Natural killer cell treated with Interleukin-12 subunit alpha and Interleukin-12 subunit beta and Interleukin-15 and Interleukin-18, amount 100 ng/mL, for 72 hours (primary cell): Measurements from ENCODE around the gene LRRC55. TPM values are rescaled to one million over a fixed set of nuclear protein-coding genes. Genes with fewer than 3 reads are reported as not detected.
"Not testable (repeated sequence)": the region's sequence is repeated elsewhere in the genome, so short reads cannot be mapped to it uniquely, and the experiment has no call there.

Experiments used
- ATAC-seq, 2 donors: fragments of 150-1000 bp; cut with Tn5 transposase in 1 of 2; sonication (Bioruptor Pico), chemical (Tn5 transposase) in 1 of 2; 2 replicates each; pipeline ENCODE4 v1.10.0; 2021
- DNase-seq: peaks from one replicate; pipeline ENCODE4 v3.0.0; 2022; ENCODE audit warnings: low spot score
- H3K27ac Mint-ChIP-seq, 2 donors: 1 replicate in 1 of 2; 2 replicates in 1 of 2; pipeline ENCODE4 v1.8.0; 2022; ENCODE audit warnings: mixed read lengths in 2 of 2, mild to moderate bottlenecking in 1 of 2, moderate library complexity in 1 of 2
- H3K27me3 Mint-ChIP-seq, 2 donors: 1 replicate in 1 of 2; 2 replicates in 1 of 2; pipeline ENCODE4 v1.8.0; 2022; ENCODE audit warnings: mixed read lengths in 2 of 2
- H3K36me3 Mint-ChIP-seq: one replicate; pipeline ENCODE4 v1.8.0; 2022; ENCODE audit warnings: mixed read lengths
- H3K4me1 Mint-ChIP-seq, 2 donors: 1 replicate in 1 of 2; 2 replicates in 1 of 2; pipeline ENCODE4 v1.8.0; 2022; ENCODE audit warnings: low read depth in 2 of 2, mixed read lengths in 2 of 2, mild to moderate bottlenecking in 1 of 2
- H3K4me3 Mint-ChIP-seq: one replicate; pipeline ENCODE4 v1.8.0; 2022; ENCODE audit warnings: mixed read lengths
- H3K9me3 Mint-ChIP-seq: 2 replicates; pipeline ENCODE4 v1.8.0; 2022; ENCODE audit warnings: mixed read lengths
- total RNA-seq, 2 donors: library from RNA; stranded (reverse); gene quantifications; one replicate each; pipeline ENCODE4 v1.2.3, GENCODE V29; 2022

Gene LRRC55
- total RNA-seq, 2 donors from 2014 or later, result not detected

GRCh38 chr11:57169732-57170313 lies 11.9 kb upstream of the LRRC55 start:
- not testable (repeated sequence) for DNase-seq, H3K4me1 Mint-ChIP-seq, H3K27ac Mint-ChIP-seq, ATAC-seq, H3K9me3 Mint-ChIP-seq, H3K36me3 Mint-ChIP-seq, H3K4me3 Mint-ChIP-seq
- H3K27me3 Mint-ChIP-seq, result peaks cover 7 to 12% of the 10 kb centered on the region in 2 donors

- peaks cover 11 to 29% of the 10 kb centered on the region in 2 donors for H3K27me3 Mint-ChIP-seq
- ATAC-seq, result no peak
Observed at GRCh38 chr11:57172031-57172430, 9.7 kb upstream of the LRRC55 start.

GRCh38 chr11:57174656-57175055 lies 7.1 kb upstream of the LRRC55 start:
- ATAC-seq (no peak), DNase-seq (no peak)
- no peak overlapping the region for H3K27ac Mint-ChIP-seq
- H3K4me3 Mint-ChIP-seq, result no peak overlapping the region
- H3K9me3 Mint-ChIP-seq, result peaks cover 4% of the 10 kb centered on the region
- H3K36me3 Mint-ChIP-seq, result no peaks in the 10 kb centered on the region
- H3K27me3 Mint-ChIP-seq, result peaks cover 15 to 40% of the 10 kb centered on the region in 2 donors
- peaks cover 4 to 8% of the 10 kb centered on the region in 2 donors for H3K4me1 Mint-ChIP-seq

More at GRCh38 chr11:57172031-57172430, 9.7 kb upstream of the LRRC55 start:
- no peak overlapping the region for H3K27ac Mint-ChIP-seq
- no peak for DNase-seq
- H3K36me3 Mint-ChIP-seq, result no peaks in the 10 kb centered on the region
- no peak overlapping the region for H3K4me3 Mint-ChIP-seq
- peaks cover 4% of the 10 kb centered on the region for H3K9me3 Mint-ChIP-seq
- peaks cover 4 to 8% of the 10 kb centered on the region in 2 donors for H3K4me1 Mint-ChIP-seq

DNA sequence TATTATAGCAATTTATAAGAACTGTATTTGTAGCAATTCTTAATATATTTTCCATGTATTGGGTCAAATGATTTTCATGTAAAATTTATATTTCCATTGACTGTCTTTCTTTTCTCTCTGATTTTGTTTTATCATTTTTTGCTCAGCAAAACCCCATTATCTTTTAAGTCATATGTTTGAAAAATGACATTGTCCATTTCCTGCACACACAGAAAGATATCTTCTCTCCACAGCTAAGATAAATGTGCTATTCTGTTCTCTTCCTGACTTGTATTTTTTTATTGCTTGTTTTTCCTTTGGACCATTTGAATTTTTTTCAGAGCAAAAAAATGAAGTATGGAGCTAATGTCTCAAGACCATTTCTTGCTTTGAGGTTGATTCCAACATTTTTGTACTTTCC lies 6.3 kb upstream of the LRRC55 start:
- Mint-ChIP-seq H3K27me3 (peaks cover 21 to 49% of the 10 kb centered on the region in 2 donors), H3K36me3 (no peaks in the 10 kb centered on the region), H3K4me1 (peaks cover 4 to 8% of the 10 kb centered on the region in 2 donors), H3K4me3 (no peak overlapping the region), H3K9me3 (peaks cover 4% of the 10 kb centered on the region), H3K27ac (no peak overlapping the region)
- DNase-seq (no peak), ATAC-seq (no peak)

DNA sequence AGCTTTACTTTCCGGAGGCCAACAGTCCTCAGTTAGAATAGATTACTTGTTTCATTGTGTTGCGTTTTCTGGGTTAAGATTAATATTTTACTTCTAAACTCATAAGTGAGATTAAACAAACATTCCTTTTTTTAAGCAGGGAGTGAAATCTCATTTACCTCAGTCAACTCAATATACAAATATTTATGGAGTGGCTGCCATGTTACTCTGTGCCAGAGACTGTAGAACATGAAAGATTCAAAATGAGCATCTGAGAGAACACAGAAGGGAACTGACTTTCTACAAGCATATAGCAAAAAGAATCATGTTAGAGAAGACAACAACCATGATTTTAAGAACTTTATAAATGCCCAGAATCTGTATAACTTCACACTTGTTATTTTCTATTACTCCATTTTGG lies 3.4 kb upstream of the LRRC55 start:
- H3K36me3 Mint-ChIP-seq, result no peaks in the 10 kb centered on the region
- H3K9me3 Mint-ChIP-seq, result peaks cover 4% of the 10 kb centered on the region
- ATAC-seq, result no peak
- no peak overlapping the region for H3K27ac Mint-ChIP-seq
- peaks cover 25 to 48% of the 10 kb centered on the region in 2 donors for H3K27me3 Mint-ChIP-seq
- peaks cover 4 to 8% of the 10 kb centered on the region in 2 donors for H3K4me1 Mint-ChIP-seq
- DNase-seq, result no peak
- H3K4me3 Mint-ChIP-seq, result no peak overlapping the region

GRCh38 chr11:57179681-57180080 lies 2.1 kb upstream of the LRRC55 start:
- no peak for ATAC-seq
- Mint-ChIP-seq H3K4me3 (no peak overlapping the region), H3K36me3 (no peaks in the 10 kb centered on the region), H3K27ac (no peak overlapping the region), H3K9me3 (peaks cover 4% of the 10 kb centered on the region), H3K27me3 (peaks cover 25 to 48% of the 10 kb centered on the region in 2 donors), H3K4me1 (peaks cover 4 to 8% of the 10 kb centered on the region in 2 donors)
- no peak for DNase-seq

DNA sequence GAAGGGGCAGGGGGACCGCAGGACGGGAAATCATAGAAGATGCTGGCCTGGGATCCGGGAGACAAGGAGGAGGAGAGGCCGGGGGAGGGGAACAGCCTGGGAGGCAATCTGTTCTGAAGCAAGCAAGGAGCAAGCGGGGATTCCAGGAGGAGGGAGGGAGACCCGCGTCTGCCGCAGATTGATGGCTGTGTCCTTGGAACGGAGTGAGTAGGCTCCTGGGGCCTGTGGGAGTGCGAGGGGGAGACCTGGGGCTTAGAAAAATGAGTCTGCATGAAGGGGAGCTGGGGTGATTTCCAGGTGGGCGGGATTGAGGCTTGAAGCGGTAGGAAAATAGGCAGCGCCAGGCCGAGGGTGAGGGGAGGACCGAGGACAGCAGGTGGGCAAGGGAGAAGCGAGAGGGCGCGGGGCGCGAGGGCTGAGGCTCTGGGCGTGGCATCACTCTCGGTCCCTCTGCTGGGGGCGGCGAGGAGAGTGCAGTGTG lies 1.6 kb upstream of the LRRC55 start:
- ATAC-seq, result no peak
- H3K36me3 Mint-ChIP-seq, result no peaks in the 10 kb centered on the region
- H3K9me3 Mint-ChIP-seq, result peaks cover 4% of the 10 kb centered on the region
- H3K4me3 Mint-ChIP-seq, result no peak overlapping the region
- H3K4me1 Mint-ChIP-seq, result peaks cover 1 to 6% of the 10 kb centered on the region in 2 donors
- no peak overlapping the region for H3K27ac Mint-ChIP-seq
- no peak for DNase-seq
- H3K27me3 Mint-ChIP-seq, result peaks cover 24 to 44% of the 10 kb centered on the region in 2 donors

GRCh38 chr11:57180964-57181363 lies 789 bp upstream of the LRRC55 start:
- Mint-ChIP-seq H3K27ac (no peak overlapping the region), H3K27me3 (peaks cover 20 to 37% of the 10 kb centered on the region in 2 donors), H3K9me3 (no peaks in the 10 kb centered on the region), H3K4me3 (no peak overlapping the region), H3K4me1 (no peaks in the 10 kb centered on the region), H3K36me3 (no peaks in the 10 kb centered on the region)
- ATAC-seq (no peak), DNase-seq (no peak)

GRCh38 chr11:57182896-57183295 lies 1.1 kb downstream of the LRRC55 start:
- H3K27me3 Mint-ChIP-seq, result peaks cover 17 to 28% of the 10 kb centered on the region in 2 donors
- no peak overlapping the region for H3K27ac Mint-ChIP-seq
- H3K4me3 Mint-ChIP-seq, result no peak overlapping the region

DNA sequence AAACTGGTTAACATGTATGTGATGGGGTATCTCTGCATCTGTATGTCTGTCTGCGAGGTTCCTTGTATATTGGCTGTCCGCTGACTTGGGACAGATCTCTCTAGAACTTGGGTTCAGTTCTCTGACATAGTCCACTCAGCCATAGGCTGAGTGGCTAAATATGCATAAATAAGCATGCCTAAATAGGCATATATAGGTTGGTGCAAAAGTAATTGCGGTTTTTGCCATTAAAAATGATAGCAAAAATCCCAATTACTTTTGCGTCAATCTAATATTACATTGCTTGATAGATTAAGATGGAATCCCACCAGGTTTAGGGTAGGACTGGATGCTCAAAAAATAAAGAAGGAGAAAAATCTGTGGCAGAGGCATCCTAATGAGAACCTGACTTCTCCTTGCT lies 8.8 kb downstream of the LRRC55 start:
- no peak overlapping the region for H3K4me3 Mint-ChIP-seq

More at GRCh38 chr11:57182896-57183295, 1.1 kb downstream of the LRRC55 start:
- Mint-ChIP-seq H3K4me1 (no peaks in the 10 kb centered on the region), H3K9me3 (no peaks in the 10 kb centered on the region), H3K36me3 (no peaks in the 10 kb centered on the region)
- ATAC-seq (no peak), DNase-seq (no peak)

DNA sequence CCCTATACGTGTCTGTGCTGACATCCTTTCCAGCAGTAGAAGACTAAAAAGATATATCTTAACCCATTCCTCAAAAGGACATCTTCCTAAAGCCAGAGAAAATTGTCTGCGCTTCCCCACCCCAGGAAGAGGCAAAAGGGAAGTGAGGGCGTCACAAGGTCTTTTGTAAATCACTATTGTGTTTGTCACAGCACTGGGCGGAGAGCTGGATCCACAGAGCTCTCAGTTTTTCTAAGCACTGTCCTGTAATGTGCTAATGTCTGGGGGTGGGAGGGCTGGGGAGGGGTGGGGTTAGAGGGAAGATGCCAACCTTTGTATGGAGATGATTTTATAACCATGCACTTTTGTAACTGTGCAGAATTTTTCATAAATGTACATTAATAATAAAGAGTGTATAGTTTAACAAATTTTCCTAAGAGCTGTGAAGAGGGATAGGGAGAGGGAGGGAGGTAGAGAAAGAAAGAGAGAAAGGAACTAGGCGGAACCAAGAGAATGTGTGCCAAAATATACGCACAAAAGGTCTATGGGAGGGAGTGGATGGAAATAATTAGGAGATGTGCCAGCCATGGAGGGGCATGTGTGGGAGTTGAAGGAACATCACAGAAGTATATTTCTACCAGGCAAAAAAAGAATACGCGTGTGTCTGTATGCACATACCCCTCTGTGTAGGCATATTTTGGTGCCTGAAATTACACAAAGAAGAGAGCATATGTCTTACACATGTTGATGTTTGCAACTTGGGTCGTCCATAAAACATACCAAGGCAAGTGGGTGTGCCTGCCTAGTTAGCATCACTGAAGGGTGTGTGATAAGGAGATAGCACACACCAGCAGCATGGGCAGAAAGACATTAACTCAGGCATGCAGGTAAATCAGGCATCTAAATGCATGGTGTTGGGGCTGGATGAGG lies 9.8 kb downstream of the LRRC55 start:
- no peak for DNase-seq
- Mint-ChIP-seq H3K27me3 (peaks cover 19 to 42% of the 10 kb centered on the region in 2 donors), H3K27ac (no peak overlapping the region), H3K4me1 (peaks cover 0 to 3% of the 10 kb centered on the region in 2 donors), H3K36me3 (no peaks in the 10 kb centered on the region), H3K4me3 (no peak overlapping the region), H3K9me3 (peaks cover 7% of the 10 kb centered on the region)
- no peak for ATAC-seq

More for the DNA sequence above, 8.8 kb downstream of the LRRC55 start:
- Mint-ChIP-seq H3K36me3 (no peaks in the 10 kb centered on the region), H3K4me1 (peaks cover 0 to 3% of the 10 kb centered on the region in 2 donors), H3K27me3 (peaks cover 14 to 42% of the 10 kb centered on the region in 2 donors), H3K9me3 (peaks cover 7% of the 10 kb centered on the region), H3K27ac (no peak overlapping the region)
- DNase-seq (no peak), ATAC-seq (no peak)

GRCh38 chr11:57192316-57192715 lies 10.6 kb downstream of the LRRC55 start:
- Mint-ChIP-seq H3K4me3 (no peak overlapping the region), H3K27me3 (peaks cover 19 to 44% of the 10 kb centered on the region in 2 donors), H3K4me1 (peaks cover 0 to 3% of the 10 kb centered on the region in 2 donors), H3K9me3 (peaks cover 7% of the 10 kb centered on the region), H3K27ac (no peak overlapping the region), H3K36me3 (no peaks in the 10 kb centered on the region)
- ATAC-seq (no peak), DNase-seq (no peak)

GRCh38 chr11:57196596-57196995 lies 14.8 kb downstream of the LRRC55 start:
- H3K36me3 Mint-ChIP-seq, result no peaks in the 10 kb centered on the region
- no peak overlapping the region for H3K27ac Mint-ChIP-seq
- ATAC-seq, result no peak
- no peak overlapping the region for H3K4me3 Mint-ChIP-seq
- H3K27me3 Mint-ChIP-seq, result peaks cover 26 to 34% of the 10 kb centered on the region in 2 donors
- H3K4me1 Mint-ChIP-seq, result peaks cover 0 to 3% of the 10 kb centered on the region in 2 donors
- no peak for DNase-seq
- H3K9me3 Mint-ChIP-seq, result peaks cover 7% of the 10 kb centered on the region

GRCh38 chr11:57197762-57198161 lies 16.0 kb downstream of the LRRC55 start:
- Mint-ChIP-seq H3K9me3 (peaks cover 7% of the 10 kb centered on the region), H3K36me3 (no peaks in the 10 kb centered on the region), H3K27me3 (peaks cover 25 to 35% of the 10 kb centered on the region in 2 donors), H3K4me1 (no peaks in the 10 kb centered on the region), H3K4me3 (no peak overlapping the region), H3K27ac (no peak overlapping the region)
- DNase-seq (no peak), ATAC-seq (no peak)
